Neuronal stem cell (in vitro differentiated cells): ENCODE results near the gene CCDC178.

ENCODE experiments used
- DNase-seq: peaks from one replicate; pipeline ENCODE4 v3.0.0-alpha.2; 2013; ENCODE audit warnings: low spot score
- H2AFZ ChIP-seq: one replicate; pipeline ENCODE4 v1.6.1; 2013; ENCODE audit warnings: mild to moderate bottlenecking, low read length, inconsistent platforms
- H2AK5ac ChIP-seq: 2 replicates; pipeline ENCODE4 v1.6.1; 2013; ENCODE audit warnings: low read depth, mild to moderate bottlenecking, inconsistent platforms, low read length, moderate library complexity, mixed read lengths
- H2BK120ac ChIP-seq: 2 replicates; pipeline ENCODE4 v1.6.1; 2013; ENCODE audit warnings: low read depth, mild to moderate bottlenecking, inconsistent platforms, low read length, moderate library complexity, mixed read lengths
- H2BK12ac ChIP-seq: one replicate; pipeline ENCODE4 v1.6.1; 2013; ENCODE audit warnings: low read length, inconsistent platforms
- H2BK15ac ChIP-seq: 2 replicates; pipeline ENCODE4 v1.6.1; 2013; ENCODE audit warnings: mild to moderate bottlenecking, low read length, inconsistent platforms, mixed read lengths
- H2BK5ac ChIP-seq: one replicate; pipeline ENCODE4 v1.6.1; 2013; ENCODE audit warnings: inconsistent platforms, mild to moderate bottlenecking, low read length, moderate library complexity
- H3K14ac ChIP-seq: one replicate; pipeline ENCODE4 v1.6.1; 2013; ENCODE audit warnings: low read length, inconsistent platforms
- H3K18ac ChIP-seq: 2 replicates; pipeline ENCODE4 v1.6.1; 2013; ENCODE audit warnings: low read length, inconsistent platforms
- H3K23ac ChIP-seq: 2 replicates; pipeline ENCODE4 v1.6.1; 2013; ENCODE audit warnings: low read depth, mild to moderate bottlenecking, mixed read lengths, low read length, inconsistent platforms; ENCODE audit not compliant: poor library complexity
- H3K27ac ChIP-seq: replicated peaks from 3 replicates; pipeline ENCODE4 v1.5.1; 2013; ENCODE audit warnings: low read length, inconsistent platforms
- H3K27me3 ChIP-seq, 3 experiments: 2 replicates each; pipeline ENCODE4 v1.6.1; 2013; ENCODE audit warnings: low read length in 3 of 3, mild to moderate bottlenecking in 2 of 3, inconsistent platforms in 1 of 3, low read depth in 1 of 3, mixed read lengths in 1 of 3, moderate library complexity in 1 of 3; ENCODE audit not compliant: control insufficient read depth in 3 of 3, insufficient read depth in 3 of 3
- H3K36me3 ChIP-seq, 2 donors: replicated peaks in 1 of 2; 2 replicates each; pipeline ENCODE4 v1.6.1; 2013; ENCODE audit warnings: low read length in 2 of 2; ENCODE audit not compliant: control insufficient read depth in 2 of 2, insufficient read depth in 2 of 2
- H3K4ac ChIP-seq: 2 replicates; pipeline ENCODE4 v1.6.1; 2013; ENCODE audit warnings: inconsistent platforms, mild to moderate bottlenecking, low read length, moderate library complexity
- H3K4me1 ChIP-seq, 2 donors: 1 replicate in 1 of 2; 2 replicates in 1 of 2; pipeline ENCODE4 v1.6.1; 2013; ENCODE audit warnings: low read length in 2 of 2, low read depth in 1 of 2; ENCODE audit not compliant: control insufficient read depth in 2 of 2, insufficient read depth in 1 of 2
- H3K4me2 ChIP-seq: one replicate; pipeline ENCODE4 v1.6.1; 2013; ENCODE audit warnings: mild to moderate bottlenecking, low read length, inconsistent platforms; ENCODE audit not compliant: insufficient read depth, poor library complexity, severe bottlenecking
- H3K4me3 ChIP-seq, 2 donors: 2 replicates each; pipeline ENCODE4 v1.5.1; 2013; ENCODE audit warnings: low read length in 2 of 2, mild to moderate bottlenecking in 2 of 2, inconsistent platforms in 1 of 2, moderate library complexity in 1 of 2
- H3K79me1 ChIP-seq: one replicate; pipeline ENCODE4 v1.6.1; 2013; ENCODE audit warnings: low read depth, mild to moderate bottlenecking, inconsistent platforms, low read length, moderate library complexity
- H3K9ac ChIP-seq: one replicate; pipeline ENCODE4 v1.6.1; 2013; ENCODE audit warnings: mild to moderate bottlenecking, low read depth, low read length, inconsistent platforms; ENCODE audit not compliant: poor library complexity
- H3K9me3 ChIP-seq, 2 donors: replicated peaks in 1 of 2; 2 replicates each; pipeline versions ENCODE3 to v1.6.1; 2013; ENCODE audit warnings: low read length in 2 of 2, mild to moderate bottlenecking in 2 of 2, inconsistent platforms in 1 of 2, low read depth in 1 of 2, mixed read lengths in 1 of 2, moderate library complexity in 1 of 2; ENCODE audit not compliant: control insufficient read depth in 2 of 2, insufficient read depth in 1 of 2
- H4K8ac ChIP-seq: one replicate; pipeline ENCODE4 v1.6.1; 2013; ENCODE audit warnings: low read depth, mild to moderate bottlenecking, inconsistent platforms, low read length, moderate library complexity
- H4K91ac ChIP-seq: one replicate; pipeline ENCODE4 v1.6.1; 2013; ENCODE audit warnings: low read length, low read depth, mild to moderate bottlenecking, inconsistent platforms; ENCODE audit not compliant: poor library complexity
- WGBS, 2 donors: extraction: QIAGEN DNeasy Blood & Tissue Kit; methylation state at CpG; one replicate each; pipeline ENCODE4 v1.1.7; 2013; ENCODE audit warnings: missing lambda C conversion rate in 2 of 2, mixed read lengths in 1 of 2; ENCODE audit not compliant: insufficient read length in 2 of 2, insufficient replicate concordance in 1 of 2; ENCODE audit errors: extremely low coverage in 2 of 2; 5-methylcytosine and 5-hydroxymethylcytosine counted together

Gene CCDC178

DNA sequence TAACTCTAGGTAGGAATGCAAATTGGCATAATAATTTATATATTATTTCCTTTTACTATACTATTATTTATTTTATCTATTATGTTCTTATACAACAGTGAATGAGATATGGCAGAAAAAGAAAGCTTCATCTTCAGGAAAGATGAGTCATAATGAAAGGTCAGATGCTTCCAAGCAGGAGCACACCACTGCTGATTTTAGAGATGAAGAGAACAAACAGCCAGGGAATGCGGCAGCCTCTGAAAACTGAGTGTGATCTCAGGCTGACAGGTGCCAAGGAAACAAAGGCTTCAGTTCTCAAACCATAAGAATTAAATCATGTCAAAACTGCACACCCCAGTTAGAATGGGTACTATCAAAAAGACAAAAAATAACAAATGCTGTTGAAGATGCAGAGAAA, 149.0 kb downstream of the CCDC178 start:
- no peak overlapping the region for H3K9ac ChIP-seq
- no peak overlapping the region for H3K18ac ChIP-seq
- no peak overlapping the region for H3K4me2 ChIP-seq
- H3K4me3 ChIP-seq = no peak overlapping the region
- no peak overlapping the region for H3K23ac ChIP-seq
- H3K27me3 ChIP-seq = no peaks in the 10 kb centered on the region
- no peak overlapping the region for H3K27ac ChIP-seq
- no peak overlapping the region for H2AK5ac ChIP-seq
- H3K79me1 ChIP-seq = no peaks in the 10 kb centered on the region
- H3K36me3 ChIP-seq = no peaks in the 10 kb centered on the region
- H4K91ac ChIP-seq = no peak overlapping the region
- H2BK12ac ChIP-seq = no peak overlapping the region
- H3K9me3 ChIP-seq = no peaks in the 10 kb centered on the region
- no peak overlapping the region for H3K14ac ChIP-seq
- H2BK5ac ChIP-seq = no peak overlapping the region
- WGBS, 2 donors = no CpG with 5 or more reads among the region's 1 CpG
- H2BK15ac ChIP-seq = no peak overlapping the region
- H2BK120ac ChIP-seq = no peak overlapping the region
- H3K4ac ChIP-seq = no peak overlapping the region
- H4K8ac ChIP-seq = no peak overlapping the region
- H2AFZ ChIP-seq = no peak overlapping the region
- peaks cover 0 to 3% of the 10 kb centered on the region in 2 donors for H3K4me1 ChIP-seq
- no peak for DNase-seq

DNA sequence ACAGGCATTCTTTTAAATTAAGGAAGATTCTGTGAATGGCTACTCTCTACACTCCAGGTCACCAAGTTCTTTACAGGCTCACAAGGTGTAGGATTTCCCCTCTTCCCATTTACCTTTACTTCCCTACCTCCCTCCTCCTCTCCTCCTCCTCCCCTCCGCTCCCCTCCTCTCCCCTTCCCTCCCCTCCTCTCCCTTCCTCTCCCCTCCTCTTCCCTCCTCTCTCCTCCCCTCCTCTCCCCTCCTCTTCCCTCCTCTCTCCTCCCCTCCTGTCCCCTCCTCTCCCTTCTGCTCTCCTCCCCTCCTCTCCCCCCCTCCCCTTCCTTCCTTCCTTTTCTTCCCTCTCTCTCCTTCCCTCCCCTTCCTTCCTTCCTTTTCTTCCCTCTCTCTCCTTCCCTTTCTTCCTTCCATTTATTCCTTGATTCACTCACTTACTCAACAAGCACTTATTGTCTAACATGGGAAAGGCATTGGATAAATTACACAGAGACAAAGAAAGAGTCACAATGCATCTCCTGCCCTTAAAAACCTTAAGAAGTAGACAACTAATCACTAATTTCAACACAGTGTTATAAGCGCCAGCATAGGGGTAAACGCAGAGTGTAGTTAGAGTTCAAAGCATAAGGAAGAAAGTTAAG, 152.3 kb downstream of the CCDC178 start:
- H2BK120ac ChIP-seq = no peak overlapping the region
- no peak overlapping the region for H2BK15ac ChIP-seq
- no peak overlapping the region for H3K14ac ChIP-seq
- H3K4me2 ChIP-seq = no peak overlapping the region
- H3K4me1 ChIP-seq = peaks cover 0 to 3% of the 10 kb centered on the region in 2 donors
- no peaks in the 10 kb centered on the region for H3K27me3 ChIP-seq
- WGBS, 2 donors = 67 to 80% methylated on average over 1 of the region's 3 CpGs
- no peaks in the 10 kb centered on the region for H3K9me3 ChIP-seq
- H2AK5ac ChIP-seq = no peak overlapping the region
- no peaks in the 10 kb centered on the region for H3K36me3 ChIP-seq
- no peak overlapping the region for H4K8ac ChIP-seq
- DNase-seq = no peak
- H3K9ac ChIP-seq = no peak overlapping the region
- no peak overlapping the region for H3K18ac ChIP-seq
- H3K23ac ChIP-seq = no peak overlapping the region
- no peak overlapping the region for H3K4ac ChIP-seq
- no peak overlapping the region for H3K4me3 ChIP-seq
- H2BK5ac ChIP-seq = no peak overlapping the region
- H4K91ac ChIP-seq = no peak overlapping the region
- H2AFZ ChIP-seq = no peak overlapping the region
- H2BK12ac ChIP-seq = no peak overlapping the region
- no peak overlapping the region for H3K27ac ChIP-seq
- H3K79me1 ChIP-seq = no peaks in the 10 kb centered on the region

DNA sequence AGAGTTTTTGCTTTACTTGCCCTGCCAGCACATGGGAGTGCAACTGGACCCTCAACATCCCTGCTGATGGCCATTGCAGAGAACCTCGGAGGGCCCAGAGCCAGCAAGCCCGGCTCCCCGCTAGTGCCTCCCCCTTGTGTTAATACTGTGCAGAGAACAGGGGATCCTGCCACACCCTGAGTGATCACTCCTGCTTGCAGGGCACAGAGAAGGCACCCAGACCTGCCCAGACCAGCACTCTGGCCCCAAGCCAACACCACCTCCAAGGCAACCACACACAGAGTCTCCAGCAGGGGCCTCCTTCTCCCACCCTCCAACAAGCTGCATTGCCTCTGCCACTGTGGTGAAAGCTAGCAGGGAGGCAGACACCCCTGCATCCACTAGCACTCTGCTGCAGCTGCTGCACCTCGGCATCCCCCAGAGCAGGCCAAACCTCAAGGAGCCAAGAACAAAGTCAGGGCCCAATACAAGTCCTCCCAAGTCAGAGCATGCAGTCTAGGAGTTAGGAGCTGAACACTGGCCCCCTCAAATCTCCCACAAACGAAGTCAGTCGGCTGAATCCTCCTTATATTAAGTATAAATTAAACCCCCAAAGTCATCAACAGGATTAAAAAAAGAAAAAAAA, 157.7 kb downstream of the CCDC178 start:
- Histone ChIP-seq H2BK15ac (no peak overlapping the region), H3K4ac (no peak overlapping the region), H2BK120ac (no peak overlapping the region), H4K91ac (no peak overlapping the region), H2AFZ (no peak overlapping the region), H3K4me2 (no peak overlapping the region), H3K4me3 (no peak overlapping the region), H2BK12ac (no peak overlapping the region), H3K4me1 (no peaks in the 10 kb centered on the region), H2BK5ac (no peak overlapping the region), H3K36me3 (no peaks in the 10 kb centered on the region), H3K27me3 (no peaks in the 10 kb centered on the region), H3K14ac (peak overlapping the region; percentile 63), H2AK5ac (no peak overlapping the region), H3K9ac (no peak overlapping the region), H3K23ac (peak overlapping the region; percentile 48), H3K27ac (no peak overlapping the region), H3K79me1 (peaks cover under 1% of the 10 kb centered on the region), H4K8ac (no peak overlapping the region), H3K9me3 (no peaks in the 10 kb centered on the region), H3K18ac (peak overlapping the region; percentile 35)
- no peak for DNase-seq
- no CpG with 5 or more reads among the region's 6 CpGs for WGBS, 2 donors

DNA sequence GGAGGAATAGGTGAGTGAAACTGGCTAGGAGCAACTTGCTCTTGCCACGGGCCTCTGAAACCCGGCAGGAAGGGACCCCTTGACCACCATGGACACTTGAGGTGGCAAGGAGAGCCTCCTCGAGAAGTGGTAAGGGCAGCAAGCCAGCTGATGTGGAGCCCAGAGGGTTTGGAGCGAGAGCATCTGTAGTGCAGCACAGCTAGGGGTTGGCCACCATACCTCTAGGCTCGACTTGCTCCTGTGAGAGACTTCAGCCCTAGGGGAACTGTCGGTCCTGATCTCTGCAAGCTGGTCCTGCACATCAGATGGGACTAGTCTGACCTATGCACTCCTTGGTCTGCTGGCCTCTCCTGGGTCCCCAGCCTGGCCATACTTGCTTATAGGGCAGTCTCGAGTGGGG, 158.4 kb downstream of the CCDC178 start:
- Histone ChIP-seq H3K4me3 (no peak overlapping the region), H2AFZ (no peak overlapping the region), H3K36me3 (no peaks in the 10 kb centered on the region), H3K23ac (peak overlapping the region; percentile 81), H2AK5ac (no peak overlapping the region), H2BK120ac (no peak overlapping the region), H3K27ac (no peak overlapping the region), H3K18ac (no peak overlapping the region), H3K4me2 (no peak overlapping the region), H4K91ac (no peak overlapping the region), H3K4me1 (no peaks in the 10 kb centered on the region), H3K4ac (no peak overlapping the region), H3K14ac (no peak overlapping the region), H2BK15ac (no peak overlapping the region), H3K9ac (no peak overlapping the region), H2BK12ac (no peak overlapping the region), H3K9me3 (no peaks in the 10 kb centered on the region), H3K79me1 (peaks cover 2% of the 10 kb centered on the region), H3K27me3 (no peaks in the 10 kb centered on the region), H4K8ac (no peak overlapping the region), H2BK5ac (no peak overlapping the region)
- no CpG with 5 or more reads among the region's 7 CpGs for WGBS, 2 donors
- DNase-seq = no peak
